Keratinocyte (primary cell): Measurements from ENCODE around the gene CTSS. TPM values are rescaled to one million over a fixed set of nuclear protein-coding genes. Genes with fewer than 3 reads are reported as not detected.
"Not testable (repeated sequence)": the region's sequence is repeated elsewhere in the genome, so short reads cannot be mapped to it uniquely, and the experiment has no call there.

Source experiments
- DNase-seq: peaks from one replicate; pipeline ENCODE4 v3.0.0-alpha.2; 2011; ENCODE audit warnings: low read depth, missing footprints, low spot score
- FAIRE-seq: peaks from 2 replicates; lab custom pipeline; 2011; peaks lifted over from hg19 to GRCh38; lab: Jason Lieb, UNC
- H2AFZ ChIP-seq: 2 replicates; pipeline ENCODE4 v1.6.0; 2012; ENCODE audit warnings: low read length, control low read depth, inconsistent platforms; ENCODE audit not compliant: control insufficient read depth
- H3K27ac ChIP-seq: 2 replicates; pipeline ENCODE4 v1.5.1; 2011; ENCODE audit warnings: low read length; ENCODE audit not compliant: control insufficient read depth, insufficient read depth
- H3K27me3 ChIP-seq: 3 replicates; pipeline ENCODE4 v1.6.0; 2011; ENCODE audit warnings: low read length; ENCODE audit not compliant: control insufficient read depth, insufficient read depth; ENCODE audit errors: extremely low read depth
- H3K36me3 ChIP-seq, 2 experiments: 2 replicates in 1 of 2; 3 replicates in 1 of 2; pipeline ENCODE4 v1.5.1; 2011; ENCODE audit warnings: low read length in 2 of 2, mild to moderate bottlenecking in 1 of 2; ENCODE audit not compliant: control insufficient read depth in 2 of 2, insufficient read depth in 2 of 2; ENCODE audit errors: extremely low read depth in 1 of 2
- H3K4me1 ChIP-seq: 3 replicates; pipeline ENCODE4 v1.5.1; 2011; ENCODE audit warnings: low read length; ENCODE audit not compliant: control insufficient read depth, insufficient read depth; ENCODE audit errors: extremely low read depth
- H3K4me2 ChIP-seq: 3 replicates; pipeline ENCODE4 v1.6.0; 2011; ENCODE audit warnings: low read depth, low read length; ENCODE audit not compliant: control insufficient read depth, insufficient read depth; ENCODE audit errors: extremely low read depth
- H3K4me3 ChIP-seq, 3 experiments: fragments of 200-600 bp in 1 of 3; sonication (generic) in 1 of 3; 2 replicates in 2 of 3; 3 replicates in 1 of 3; pipeline ENCODE4 v1.5.1; 2011 to 2016; ENCODE audit warnings: low read length in 3 of 3, mild to moderate bottlenecking in 3 of 3, control low read depth in 2 of 3, inconsistent platforms in 1 of 3, low read depth in 1 of 3, mixed read lengths in 1 of 3, mixed run types in 1 of 3, moderate library complexity in 1 of 3; ENCODE audit not compliant: control insufficient read depth in 2 of 3, insufficient read depth in 2 of 3; ENCODE audit errors: extremely low read depth in 1 of 3
- H3K79me2 ChIP-seq: 2 replicates; pipeline ENCODE4 v1.6.0; 2012; ENCODE audit warnings: low read length; ENCODE audit not compliant: control insufficient read depth, insufficient read depth
- H3K9ac ChIP-seq: 3 replicates; pipeline ENCODE4 v1.6.0; 2011; ENCODE audit warnings: low read length; ENCODE audit not compliant: control insufficient read depth, insufficient read depth; ENCODE audit errors: extremely low read depth
- H3K9me1 ChIP-seq: 3 replicates; pipeline ENCODE4 v1.6.0; 2011; ENCODE audit warnings: low read length; ENCODE audit not compliant: control insufficient read depth, insufficient read depth; ENCODE audit errors: extremely low read depth
- H3K9me3 ChIP-seq: 2 replicates; pipeline ENCODE4 v1.5.1; 2012; ENCODE audit warnings: low read depth, low read length; ENCODE audit not compliant: control insufficient read depth
- H4K20me1 ChIP-seq: 3 replicates; pipeline ENCODE4 v1.6.0; 2011; ENCODE audit warnings: low read length; ENCODE audit not compliant: control insufficient read depth, insufficient read depth; ENCODE audit errors: extremely low read depth
- CTCF ChIP-seq, 3 experiments: IDR thresholded peaks in 1 of 3; conservative IDR thresholded peaks in 1 of 3; optimal IDR thresholded peaks in 1 of 3; 2 replicates in 2 of 3; 3 replicates in 1 of 3; pipeline versions ENCODE3 to v1.5.1; 2011; ENCODE audit warnings: low read length in 3 of 3, mild to moderate bottlenecking in 3 of 3, moderate library complexity in 2 of 3, control low read depth in 1 of 3, inconsistent platforms in 1 of 3; ENCODE audit not compliant: insufficient read depth in 2 of 3; ENCODE audit errors: extremely low read depth in 1 of 3
- EZH2 ChIP-seq: IDR thresholded peaks from one replicate; pipeline ENCODE4 v1.6.1; 2012; ENCODE audit warnings: inconsistent platforms, mild to moderate bottlenecking, low read length, moderate library complexity
- dilution Hi-C: fragments of 300-500 bp; cut with MboI; formaldehyde crosslinking; loops from one replicate; pipeline ENCODE4 v1.7.0; 2020; ENCODE audit warnings: low sequenced_read_pairs; ENCODE audit not compliant: extremely low pct_ligation_motif_present
- polyA plus RNA-seq, 5 experiments: library from polyadenylated mRNA; depleted of rRNA in 3 of 5; stranded (reverse) in 3 of 5; stranded (forward) in 1 of 5; unstranded in 1 of 5; fragments of >200 nt; gene quantifications; 1 replicate in 1 of 5; 2 replicates in 3 of 5; 3 replicates in 1 of 5; pipeline versions ENCODE4 v1.2.1 to v1.2.3, GENCODE V29; 2011 to 2012; ENCODE audit warnings: missing spikeins in 2 of 5, low read depth in 1 of 5, low replicate concordance in 1 of 5

The CTSS gene
- polyA plus RNA-seq, 1 donor (not counting 4 experiments of a cell fraction or from before 2014, with no cell fraction given), result 1.4 TPM

- no peak overlapping the region for H3K4me2 ChIP-seq
Measured at GRCh38 chr1:150798525-150798924, 32.9 kb upstream of the CTSS start.

GRCh38 chr1:150796374-150796773, 30.8 kb upstream of the CTSS start:
- Histone ChIP-seq H2AFZ (no peak overlapping the region), H3K27me3 (no peaks in the 10 kb centered on the region), H3K36me3 (peaks cover 0 to 8% of the 10 kb centered on the region in 2 experiments), H3K9me3 (no peaks in the 10 kb centered on the region), H3K4me2 (no peak overlapping the region), H3K4me3 (no peak overlapping the region), H3K79me2 (no peaks in the 10 kb centered on the region), H3K9ac (no peak overlapping the region), H3K27ac (no peak overlapping the region), H4K20me1 (no peaks in the 10 kb centered on the region), H3K4me1 (no peaks in the 10 kb centered on the region), H3K9me1 (no peaks in the 10 kb centered on the region)
- DNase-seq, result no peak
- dilution Hi-C loops, result no loop called here
- FAIRE-seq, result no peak
- TF ChIP-seq EZH2 (no peak), CTCF (optimal IDR thresholded peaks at IDR 0.05 in 1 of 3, IDR thresholded peaks at IDR 0.05 in 1 of 3, conservative IDR thresholded peaks at IDR 0.05 in 1 of 3; ENCODE audit: extremely low read depth in 1 of 3, insufficient read depth in 2 of 3, low read length in 3 of 3) (no peak)

More at GRCh38 chr1:150798525-150798924, 32.9 kb upstream of the CTSS start:
- Histone ChIP-seq H3K9me3 (no peaks in the 10 kb centered on the region), H3K27ac (no peak overlapping the region), H2AFZ (no peak overlapping the region), H3K36me3 (peaks cover 0 to 8% of the 10 kb centered on the region in 2 experiments), H3K27me3 (no peaks in the 10 kb centered on the region), H3K9me1 (no peaks in the 10 kb centered on the region), H4K20me1 (no peaks in the 10 kb centered on the region), H3K4me1 (no peaks in the 10 kb centered on the region), H3K79me2 (no peaks in the 10 kb centered on the region), H3K4me3 (no peak overlapping the region), H3K9ac (no peak overlapping the region)
- TF ChIP-seq CTCF (optimal IDR thresholded peaks at IDR 0.05 in 1 of 3, IDR thresholded peaks at IDR 0.05 in 1 of 3, conservative IDR thresholded peaks at IDR 0.05 in 1 of 3; ENCODE audit: extremely low read depth in 1 of 3, insufficient read depth in 2 of 3, low read length in 3 of 3) (no peak), EZH2 (no peak)
- FAIRE-seq, result no peak
- dilution Hi-C loops, result no loop called here
- DNase-seq, result no peak

GRCh38 chr1:150793778-150794177, 28.2 kb upstream of the CTSS start:
- H2AFZ ChIP-seq, H3K27me3 ChIP-seq, H3K9me3 ChIP-seq, FAIRE-seq, H3K4me2 ChIP-seq, H3K4me3 ChIP-seq, H3K9ac ChIP-seq, DNase-seq, H4K20me1 ChIP-seq, H3K27ac ChIP-seq, H3K9me1 ChIP-seq, H3K79me2 ChIP-seq, H3K4me1 ChIP-seq, H3K36me3 ChIP-seq, dilution Hi-C loops: not testable (repeated sequence)
